Suppressor macrophage (primary cell): ENCODE measurements around the gene PLEKHN1.
"Not testable (repeated sequence)": the region's sequence is repeated elsewhere in the genome, so short reads cannot be mapped to it uniquely, and the experiment has no call there.

Experiments used
- DNase-seq, 4 experiments: peaks; one replicate each; pipeline ENCODE4 v3.0.0-alpha.2; 2020 to 2022

The PLEKHN1 gene

DNA sequence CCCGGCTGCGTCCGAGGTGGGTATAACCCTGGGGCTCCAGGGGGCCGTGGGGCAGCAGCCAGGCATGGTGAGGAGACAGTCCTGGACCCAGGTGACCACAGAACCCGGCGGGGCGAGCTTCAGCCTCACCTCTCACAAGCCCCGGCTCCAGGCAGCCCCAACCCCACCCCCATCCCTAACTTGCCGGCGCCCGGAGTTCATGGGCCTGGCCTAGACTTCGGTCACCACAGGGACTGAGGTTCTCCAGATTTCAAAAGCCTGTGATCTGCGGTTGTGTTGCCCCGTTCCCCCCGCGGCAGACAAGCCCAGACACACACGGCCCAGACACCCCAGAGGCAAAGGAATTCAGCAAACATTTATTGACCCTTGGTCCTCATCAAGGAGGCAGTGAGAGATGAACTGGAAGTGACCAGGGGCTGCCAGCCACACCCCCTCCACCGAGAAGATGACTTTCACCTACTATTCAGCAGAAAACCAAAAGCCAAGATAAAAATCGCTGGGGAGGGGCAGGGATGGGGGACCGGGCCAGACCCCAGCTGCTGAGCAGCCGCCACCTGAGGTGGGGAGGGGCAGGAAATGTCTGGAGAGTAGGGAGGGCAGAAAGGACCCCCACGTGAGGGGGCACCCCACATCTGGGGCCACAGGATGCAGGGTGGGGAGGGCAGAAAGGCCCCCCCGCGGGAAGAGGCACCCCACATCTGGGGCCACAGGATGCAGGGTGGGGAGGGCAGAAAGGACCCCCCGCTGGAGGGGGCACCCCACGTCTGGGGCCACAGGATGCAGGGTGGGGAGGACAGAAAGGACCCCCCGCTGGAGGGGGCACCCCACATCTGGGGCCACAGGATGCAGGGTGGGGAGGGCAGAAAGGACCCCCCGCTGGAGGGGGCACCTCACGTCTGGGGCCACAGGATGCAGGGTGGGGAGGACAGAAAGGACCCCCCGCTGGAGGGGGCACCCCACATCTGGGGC lies 29.7 kb downstream of the PLEKHN1 start:
- no peak for DNase-seq

DNA sequence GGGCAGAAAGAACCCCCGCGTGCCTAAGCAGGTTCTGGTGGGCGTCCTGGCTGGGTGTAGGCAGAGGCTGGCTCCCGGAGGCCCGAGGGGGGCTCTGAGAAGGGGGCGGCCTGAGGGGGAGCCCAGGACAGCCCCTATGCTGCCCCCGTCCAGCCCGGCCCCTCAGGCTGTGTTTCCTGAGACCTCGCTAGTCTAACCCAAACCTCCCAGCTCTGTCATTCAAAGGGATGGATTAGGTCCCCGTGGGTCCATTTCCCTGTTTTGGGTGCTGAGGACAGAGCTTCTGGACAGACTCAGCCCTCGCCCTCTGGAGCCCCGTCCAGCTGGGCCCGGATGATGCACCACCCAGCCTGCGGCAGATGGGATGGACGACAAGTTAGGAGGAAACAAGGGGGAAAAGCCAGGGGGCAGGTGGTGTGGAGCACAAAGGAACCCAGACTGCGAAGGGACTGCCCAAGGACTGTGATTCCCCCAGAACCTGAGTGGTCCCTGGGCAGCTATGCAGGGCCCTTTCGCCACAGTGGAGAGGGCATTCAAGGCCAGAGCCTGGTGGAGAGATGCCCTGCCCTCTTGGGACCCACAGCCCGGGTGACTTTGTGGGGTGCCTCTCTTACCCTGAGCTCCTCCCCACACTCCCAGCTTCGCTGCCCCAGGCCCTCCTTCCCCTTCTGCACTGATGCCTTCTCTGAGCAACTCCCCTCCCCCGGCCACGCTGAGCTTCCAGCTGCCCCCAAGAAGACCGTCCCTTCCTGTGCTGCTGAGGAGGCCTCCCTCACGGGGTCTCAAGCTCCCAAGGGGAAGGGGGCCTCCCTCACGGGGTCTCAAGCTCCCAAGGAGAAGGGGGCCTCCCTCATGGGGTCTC lies 30.8 kb downstream of the PLEKHN1 start:
- DNase-seq: no peak

- DNase-seq: no peak
Measured at GRCh38 chr1:997713-997992, 31.4 kb downstream of the PLEKHN1 start.

DNA sequence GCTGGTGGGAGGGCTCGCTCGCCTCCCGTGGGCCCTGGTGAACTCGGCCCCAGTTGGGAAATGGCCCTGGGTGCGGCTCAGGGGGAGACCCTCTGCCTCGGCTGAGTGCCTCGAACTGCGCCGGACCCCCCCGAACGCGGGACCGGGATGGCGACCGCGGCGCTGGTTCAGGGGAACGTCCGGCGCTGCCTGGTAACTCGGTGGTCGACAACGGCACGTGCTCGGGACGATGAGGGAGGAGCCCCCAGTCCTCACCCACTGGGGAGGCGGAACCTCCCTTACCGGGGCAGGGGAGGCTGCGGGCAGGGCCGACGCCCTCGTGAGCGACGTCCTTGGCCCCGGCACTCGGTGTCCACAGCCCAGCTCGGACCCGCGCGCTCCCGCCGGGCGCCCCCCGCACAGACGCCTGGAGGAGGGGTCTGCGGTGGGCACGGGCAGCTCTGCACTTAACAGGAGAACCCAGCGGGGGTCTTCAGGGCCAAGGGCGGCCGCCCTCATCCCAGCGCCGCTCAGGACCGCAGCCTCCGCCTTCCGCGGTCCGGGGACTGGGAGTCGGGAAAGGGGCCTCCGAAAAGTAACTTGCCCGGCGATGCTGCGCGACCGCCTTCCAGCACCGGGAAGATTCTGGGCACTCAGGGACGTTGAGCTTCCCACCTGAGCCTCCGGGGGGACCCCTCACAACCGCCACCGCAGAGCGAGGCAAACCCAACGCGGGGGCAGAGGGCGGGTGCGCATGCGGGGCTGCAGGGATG lies 31.9 kb downstream of the PLEKHN1 start:
- DNase-seq: no peak

GRCh38 chr1:998745-998994 lies 32.4 kb downstream of the PLEKHN1 start:
- DNase-seq: no peak

DNA sequence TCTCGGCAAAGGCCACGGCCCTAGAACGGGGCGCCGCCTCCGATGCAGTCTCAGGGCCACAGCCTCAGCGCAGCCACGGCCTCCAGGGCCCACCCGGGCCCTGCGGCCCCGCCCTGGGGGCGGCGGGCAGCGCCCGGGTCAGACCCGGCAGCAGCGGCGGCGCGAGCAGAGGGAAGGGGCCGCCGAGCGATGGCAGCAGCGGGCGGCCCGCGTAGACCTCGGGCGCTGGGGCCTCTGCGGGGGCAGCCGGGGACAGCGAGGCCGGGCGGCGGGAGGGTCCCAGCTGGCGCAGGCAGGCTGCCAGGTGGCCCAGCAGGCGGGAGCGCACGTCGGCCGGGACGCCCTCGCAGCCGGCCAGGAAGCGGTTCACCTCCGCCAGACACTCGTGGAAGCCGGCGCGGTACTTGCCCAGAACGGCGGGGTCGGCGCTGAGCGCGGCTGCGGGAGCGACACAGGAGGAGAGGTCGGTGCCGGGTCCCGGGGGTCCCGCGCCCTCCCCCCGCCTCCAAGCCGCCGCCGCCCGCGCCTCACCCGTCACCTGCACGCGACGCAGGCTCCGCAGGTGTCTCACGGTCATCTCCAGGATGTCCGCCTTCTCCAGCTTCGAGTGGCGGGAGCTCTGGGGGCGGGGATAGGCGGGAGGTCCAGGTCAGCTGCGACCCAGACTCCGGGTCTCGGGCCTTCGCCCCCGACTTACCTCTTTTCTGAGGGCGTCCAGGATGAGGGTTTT lies 32.9 kb downstream of the PLEKHN1 start:
- peak; percentile 38 to 57 (median 43) for DNase-seq

GRCh38 chr1:999725-1000356 lies 33.6 kb downstream of the PLEKHN1 start, which contains the start of gene HES4:
Gene HES4, minus strand, starts transcription at chr1:1000097. Its CDS starts 124 bp downstream, at chr1:999973.
- DNase-seq: peak; percentile 95 to 97 (median 96)

GRCh38 chr1:1000357-1001056 lies 34.2 kb downstream of the PLEKHN1 start:
- DNase-seq: peak; percentile 85 to 92 (median 88)

- DNase-seq: no peak
Measured at GRCh38 chr1:1001057-1001783, 34.9 kb downstream of the PLEKHN1 start.

DNA sequence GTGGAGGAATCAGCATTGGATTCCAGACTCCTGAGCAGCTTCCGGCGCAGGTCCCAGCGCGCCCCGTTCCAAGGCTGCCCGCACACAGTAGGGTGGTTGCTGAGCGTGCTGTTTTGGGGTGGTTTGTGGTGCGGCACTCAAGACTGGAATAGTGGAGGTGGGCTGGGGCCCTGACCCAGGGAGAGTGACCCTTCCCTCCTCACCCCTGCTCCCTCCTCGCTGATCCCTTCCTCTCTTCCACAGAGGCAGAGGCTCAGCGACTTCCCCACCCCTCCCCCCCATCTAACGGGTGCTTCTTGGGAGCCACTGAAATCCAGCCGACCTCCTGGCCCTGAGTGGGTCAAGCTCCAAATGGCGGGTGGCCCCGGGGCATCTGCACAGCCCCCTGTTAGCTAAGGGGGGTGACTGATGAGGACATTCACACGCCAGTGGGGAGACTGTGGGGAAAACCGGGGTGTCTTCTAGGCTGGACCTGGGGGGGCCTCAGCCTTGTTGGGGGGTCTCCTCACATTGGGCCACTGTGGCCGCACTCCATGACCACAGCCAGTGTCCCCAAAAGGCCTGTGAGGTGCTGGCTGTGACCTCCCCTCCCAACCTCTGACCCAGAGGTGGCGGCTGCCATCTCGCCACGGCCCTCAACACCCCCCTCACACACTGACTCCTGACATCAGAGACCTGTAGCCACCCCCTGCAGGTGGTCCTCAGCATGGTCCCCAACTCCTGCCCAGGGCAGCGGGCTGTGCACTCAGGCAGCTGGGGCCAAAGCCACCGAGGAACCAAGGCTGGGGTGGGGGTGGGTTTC lies 37.5 kb downstream of the PLEKHN1 start:
- DNase-seq: no peak

DNA sequence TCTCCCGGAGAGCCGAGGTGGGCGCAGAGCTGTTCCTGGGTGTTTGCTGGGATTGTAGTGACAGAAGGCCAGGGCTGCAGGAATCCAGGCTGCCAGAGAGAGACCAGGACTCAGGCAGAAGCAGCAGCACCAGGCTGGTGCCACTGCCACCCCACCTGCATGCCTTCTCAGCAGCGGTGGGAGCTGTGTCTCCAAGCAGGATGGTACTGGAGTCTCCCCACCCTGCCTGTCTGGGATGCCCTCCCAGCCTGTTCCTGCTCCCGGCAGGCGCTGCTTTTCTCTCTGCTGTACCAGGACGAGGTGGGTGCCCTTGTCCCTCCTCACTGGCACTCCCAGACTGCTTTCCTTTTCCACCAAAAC lies 38.1 kb downstream of the PLEKHN1 start:
- DNase-seq: no peak

GRCh38 chr1:1004780-1005697 lies 38.8 kb downstream of the PLEKHN1 start:
- peak; percentile 37 to 69 (median 60) for DNase-seq

GRCh38 chr1:1005774-1006304 lies 39.6 kb downstream of the PLEKHN1 start:
- DNase-seq: no peak

DNA sequence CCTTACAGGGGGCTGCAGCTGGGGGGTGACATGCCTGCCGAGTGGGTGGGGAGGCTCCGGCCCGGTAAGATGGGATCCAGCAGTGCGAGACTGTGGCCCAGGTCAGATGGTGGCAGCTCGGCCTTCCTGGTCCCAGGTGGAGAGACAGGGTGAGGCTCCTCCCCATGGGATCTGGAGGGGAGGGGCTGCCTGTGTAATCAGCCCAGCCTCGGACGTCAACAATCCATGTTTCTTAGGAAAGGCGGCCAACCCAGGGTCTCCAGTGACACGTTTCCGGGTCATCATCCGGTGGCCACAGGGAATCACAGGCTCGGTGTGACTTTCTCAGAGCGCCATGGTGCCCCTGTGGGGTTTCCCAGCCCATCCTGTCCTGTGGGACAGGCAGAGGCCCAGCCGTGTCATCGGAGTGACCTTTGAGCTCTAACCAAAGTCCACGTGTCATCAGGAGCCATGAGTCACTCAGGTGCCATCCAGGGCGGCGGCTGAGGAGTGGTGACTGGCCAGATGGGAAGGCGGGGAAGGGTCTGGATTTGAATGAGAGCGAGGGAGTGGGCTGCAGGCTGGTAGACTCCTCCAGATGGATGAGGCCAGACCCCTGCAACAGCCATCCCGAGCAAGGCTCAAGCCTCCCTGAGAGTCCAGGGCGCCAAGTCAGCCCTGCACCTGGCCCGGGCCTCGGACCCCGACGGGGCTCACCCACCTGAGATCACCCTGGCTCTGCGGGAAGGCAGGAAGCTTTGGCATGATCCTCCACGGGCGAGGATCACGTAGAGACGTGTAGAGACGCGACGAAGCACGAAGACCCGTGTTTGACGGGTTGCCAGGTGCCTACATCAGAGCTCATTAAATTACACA lies 40.2 kb downstream of the PLEKHN1 start:
- DNase-seq: no peak

GRCh38 chr1:1010131-1010530 lies 43.8 kb downstream of the PLEKHN1 start:
- DNase-seq: not testable (repeated sequence)

DNA sequence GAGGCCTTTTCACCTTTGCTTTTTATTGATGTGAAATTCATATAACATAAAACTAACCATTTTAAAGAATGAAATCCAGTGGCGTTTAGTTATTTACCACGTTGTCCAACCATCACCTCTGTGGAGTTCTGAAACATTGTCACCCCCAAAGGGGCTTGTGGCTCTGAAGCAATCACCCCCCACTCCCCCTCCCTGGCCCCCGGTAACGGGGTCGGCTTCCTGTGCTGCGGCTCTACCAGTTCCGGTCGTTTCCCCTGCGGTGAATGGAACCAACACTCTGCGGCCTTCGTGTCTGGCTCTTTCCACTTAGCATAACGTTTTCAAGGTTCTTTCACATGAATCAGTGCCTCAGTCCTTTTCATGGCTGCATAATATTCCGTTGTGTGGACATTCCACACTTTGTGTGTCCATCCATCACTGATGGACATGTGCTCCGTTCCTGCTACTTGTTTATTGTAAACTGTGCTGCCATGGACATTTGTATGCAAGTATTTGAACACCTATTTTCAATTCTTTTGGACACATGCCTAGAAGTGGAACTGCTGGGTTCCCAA lies 45.2 kb downstream of the PLEKHN1 start:
- no peak for DNase-seq

DNA sequence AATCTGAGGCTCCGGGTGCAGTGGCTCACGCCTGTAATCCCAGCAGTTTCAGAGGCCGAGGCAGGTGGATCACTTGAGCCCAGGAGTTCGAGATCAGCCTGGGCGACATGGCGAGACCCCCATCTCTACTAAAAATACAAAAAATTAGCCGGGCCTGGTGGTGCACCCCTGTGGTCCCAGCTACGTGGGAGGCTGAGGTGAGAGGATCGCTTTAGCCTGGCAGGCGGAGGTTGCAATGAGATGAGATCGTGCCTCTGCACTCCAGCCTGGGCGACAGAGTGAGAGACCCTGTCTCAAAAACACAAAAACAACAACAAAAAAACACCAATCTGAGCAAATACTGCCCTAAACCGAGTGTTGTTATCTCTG lies 46.4 kb downstream of the PLEKHN1 start:
- DNase-seq: not testable (repeated sequence)
